GM23338 (cell line): Measurements from ENCODE around the gene HADHB.

Source experiments
- CTCF ChIP-seq, 2 experiments: fragments of 200-600 bp in 1 of 2; sonication (generic) in 1 of 2; conservative IDR thresholded peaks; 2 replicates each; pipeline versions ENCODE4 v1.5.1 to v1.6.1; 2016 to 2017; ENCODE audit warnings: antibody characterized with exemption in 2 of 2, low read depth in 2 of 2, mild to moderate bottlenecking in 2 of 2, moderate library complexity in 1 of 2
- EZH2phosphoT487 ChIP-seq: fragments of 200-600 bp; sonication (generic); IDR thresholded peaks from one replicate; pipeline ENCODE4 v1.8.1; 2018; ENCODE audit warnings: antibody characterized with exemption; ENCODE audit not compliant: unreplicated experiment
- JUNB ChIP-seq: IDR thresholded peaks from one replicate; pipeline ENCODE4 v1.6.1; 2016; ENCODE audit warnings: antibody characterized with exemption; ENCODE audit not compliant: unreplicated experiment
- POLR2AphosphoS5 ChIP-seq: IDR thresholded peaks from 2 replicates; pipeline ENCODE4 v1.6.1; 2016; ENCODE audit warnings: antibody characterized with exemption, low read depth
- REST ChIP-seq: IDR thresholded peaks from one replicate; pipeline ENCODE4 v1.6.1; 2018; ENCODE audit warnings: antibody characterized with exemption; ENCODE audit not compliant: unreplicated experiment
- STAT1 ChIP-seq: IDR thresholded peaks from one replicate; pipeline ENCODE4 v1.6.1; 2016; ENCODE audit warnings: antibody characterized with exemption; ENCODE audit not compliant: unreplicated experiment

- TF ChIP-seq CTCF (conservative IDR thresholded peaks at IDR 0.05; ENCODE audit: low read depth in 2 of 2), result no peak
- TF ChIP-seq POLR2AphosphoS5, result no peak
- no peak for TF ChIP-seq JUNB
- TF ChIP-seq STAT1, result no peak
- no peak for TF ChIP-seq REST
- no peak for TF ChIP-seq EZH2phosphoT487
Observed at GRCh38 chr2:26251893-26252292, 7.2 kb downstream of the HADHB start.
